NCI-H2107 (cell line): Measurements from ENCODE around the gene DCHS2.

ENCODE experiments used
- DNase-seq: peaks from one replicate; lab custom pipeline; 2025; lab: John Stamatoyannopoulos, UW

Gene DCHS2

DNA sequence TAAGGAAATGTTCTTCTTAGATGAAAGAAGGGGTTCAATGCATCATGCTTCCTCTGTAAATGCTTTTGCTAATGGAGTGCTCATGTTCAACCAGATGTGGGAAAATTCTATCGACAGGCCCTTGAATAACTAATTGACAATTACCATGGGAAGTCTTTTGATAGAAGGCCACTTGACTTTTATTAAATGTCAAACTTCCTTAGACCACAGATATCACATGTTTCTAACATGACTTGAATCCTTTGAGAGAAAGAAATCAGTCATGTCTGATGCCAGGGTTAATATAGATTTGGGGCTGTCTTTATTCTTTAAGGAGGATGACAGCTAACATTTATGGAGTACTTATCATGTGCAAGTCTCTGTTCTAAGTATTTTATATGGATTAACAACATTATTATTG, 280.1 kb downstream of the DCHS2 start:
- DNase-seq: no peak

DNA sequence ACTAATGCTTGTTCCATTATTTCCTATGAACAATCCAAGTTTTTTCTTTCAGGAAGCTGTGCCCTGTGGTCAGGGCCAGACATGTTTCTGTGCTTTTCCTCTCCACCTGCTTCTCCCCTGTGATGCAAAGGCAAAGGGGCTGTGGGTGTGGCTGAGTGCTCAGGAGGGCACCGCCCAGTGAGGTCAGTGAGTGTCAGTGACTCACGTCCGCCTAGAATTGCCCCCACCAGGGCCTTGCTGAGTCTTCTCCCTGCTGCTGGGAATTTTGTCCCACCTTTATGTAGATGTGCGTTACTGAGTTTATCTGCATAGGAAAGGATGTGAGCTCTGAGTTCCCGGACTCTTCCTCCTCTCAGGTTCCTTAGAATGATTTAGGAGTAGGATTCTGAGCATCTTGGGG, 283.2 kb downstream of the DCHS2 start:
- no peak for DNase-seq

DNA sequence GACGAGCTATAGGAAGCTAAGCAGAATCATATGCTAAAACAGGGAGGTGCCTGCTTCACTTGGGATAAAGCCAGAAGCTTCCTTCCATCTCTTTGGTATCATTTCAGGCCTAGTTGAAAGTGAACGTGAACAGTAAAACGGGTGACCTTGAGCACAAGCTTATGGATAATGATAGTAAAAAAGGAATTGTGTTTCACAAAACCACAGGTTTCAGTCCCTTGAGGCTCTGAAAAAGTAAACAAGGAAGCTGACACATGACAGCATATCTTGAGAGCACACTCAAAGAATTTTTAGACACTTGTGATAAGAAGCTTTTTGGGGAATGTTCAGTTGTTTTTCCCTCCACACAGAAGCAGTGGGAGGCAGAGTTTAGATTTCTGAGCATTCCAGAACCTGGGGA, 286.1 kb downstream of the DCHS2 start:
- no peak for DNase-seq

- DNase-seq: no peak
These were observed 296.9 kb downstream of the DCHS2 start for GRCh38 chr4:154194649-154195048.

DNA sequence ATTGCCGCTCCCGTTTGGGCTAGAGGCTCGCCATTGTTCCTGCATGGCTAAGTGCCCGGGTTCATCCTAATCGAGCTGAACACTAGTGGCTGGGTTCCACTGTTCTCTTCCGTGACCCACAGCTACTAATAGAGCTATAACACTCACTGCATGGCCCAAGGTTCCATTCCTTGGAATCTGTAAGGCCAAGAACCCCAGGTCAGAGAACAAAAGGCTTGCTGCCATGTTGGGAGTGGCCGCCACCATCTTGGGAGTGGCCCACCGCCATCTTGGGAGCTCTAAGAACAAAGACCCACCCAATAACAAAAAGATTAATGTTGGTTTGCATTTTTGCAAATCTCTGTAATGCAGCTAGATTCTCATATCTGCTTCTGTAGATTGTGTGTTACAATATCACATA, 299.0 kb downstream of the DCHS2 start:
- no peak for DNase-seq

DNA sequence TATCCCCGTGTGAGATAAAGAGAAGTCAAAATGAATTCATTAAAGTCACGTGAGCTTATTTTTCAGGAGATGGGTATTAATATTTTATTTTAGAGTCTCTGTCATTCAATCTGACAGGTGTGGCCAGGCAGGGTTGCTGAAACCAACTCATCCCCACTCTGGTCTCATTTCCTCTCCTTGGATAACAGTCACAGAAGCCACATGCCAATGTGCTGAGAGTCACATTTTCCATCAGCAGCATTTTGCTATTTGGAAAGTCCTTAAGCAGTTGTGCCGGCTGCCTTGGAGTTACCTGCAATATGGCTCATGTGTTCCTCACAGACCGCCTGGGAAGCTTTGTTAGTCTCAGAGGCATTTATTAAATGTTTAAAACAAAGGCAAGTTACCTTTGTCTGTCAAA, 302.3 kb downstream of the DCHS2 start:
- no peak for DNase-seq

- no peak for DNase-seq
These were observed 304.7 kb downstream of the DCHS2 start for GRCh38 chr4:154186888-154187287.

- DNase-seq: no peak
These were observed 305.6 kb downstream of the DCHS2 start for GRCh38 chr4:154186035-154186434.

DNA sequence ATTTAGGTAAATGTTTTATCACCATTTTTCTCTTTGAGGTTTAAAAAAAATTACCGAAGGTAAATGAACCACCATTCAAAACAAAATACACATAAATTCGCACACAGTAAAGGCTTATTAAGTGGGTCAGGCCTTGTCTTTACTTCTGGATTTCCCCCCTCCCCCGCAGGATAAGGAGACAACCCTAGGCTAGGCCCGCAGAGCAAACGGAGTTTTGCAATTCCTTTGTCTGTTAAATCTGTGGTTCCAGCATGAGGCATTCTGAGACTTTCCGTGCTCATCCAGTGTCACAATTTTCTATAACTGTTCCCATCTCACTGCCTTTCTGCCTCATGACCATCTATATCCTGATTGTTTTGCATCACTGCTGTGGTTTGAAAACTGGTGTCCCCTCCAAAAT, 307.4 kb downstream of the DCHS2 start:
- DNase-seq: no peak

GRCh38 chr4:154183264-154183663, 308.3 kb downstream of the DCHS2 start:
- DNase-seq: no peak
